Astrocyte (in vitro differentiated cells and primary cell): ENCODE results near the gene RHO. TPM values are rescaled to one million over a fixed set of nuclear protein-coding genes. Genes with fewer than 3 reads are reported as not detected.

ENCODE experiments used
- DNase-seq: peaks from one replicate; pipeline ENCODE4 v3.0.0-alpha.2; 2010; ENCODE audit warnings: low read depth
- FAIRE-seq: peaks from 2 replicates; lab custom pipeline; 2011; peaks lifted over from hg19 to GRCh38; lab: Jason Lieb, UNC
- H2AFZ ChIP-seq: 2 replicates; pipeline ENCODE4 v1.6.0; 2012; ENCODE audit warnings: low read depth, low read length, inconsistent platforms
- H3K27ac ChIP-seq: 2 replicates; pipeline ENCODE4 v1.5.1; 2011; ENCODE audit warnings: low read depth, low read length, inconsistent platforms
- H3K27me3 ChIP-seq: 2 replicates; pipeline ENCODE4 v1.6.0; 2011; ENCODE audit warnings: low read length, inconsistent platforms; ENCODE audit not compliant: insufficient read depth
- H3K36me3 ChIP-seq: 2 replicates; pipeline ENCODE4 v1.5.1; 2011; ENCODE audit warnings: low read length, inconsistent platforms; ENCODE audit not compliant: insufficient read depth
- H3K4me1 ChIP-seq: 2 replicates; pipeline ENCODE4 v1.5.1; 2011; ENCODE audit warnings: low read length, inconsistent platforms; ENCODE audit not compliant: insufficient read depth
- H3K4me2 ChIP-seq: 2 replicates; pipeline ENCODE4 v1.6.0; 2012; ENCODE audit warnings: low read length, inconsistent platforms
- H3K4me3 ChIP-seq: 2 replicates; pipeline ENCODE4 v1.5.1; 2011; ENCODE audit warnings: low read depth, mild to moderate bottlenecking, low read length, inconsistent platforms; ENCODE audit not compliant: insufficient read depth
- H3K79me2 ChIP-seq: 2 replicates; pipeline ENCODE4 v1.6.0; 2012; ENCODE audit warnings: mild to moderate bottlenecking, low read length, inconsistent platforms; ENCODE audit not compliant: insufficient read depth
- H3K9ac ChIP-seq: 2 replicates; pipeline ENCODE4 v1.6.0; 2012; ENCODE audit warnings: mild to moderate bottlenecking, low read length, inconsistent platforms
- H3K9me3 ChIP-seq: 2 replicates; pipeline ENCODE4 v1.5.1; 2012; ENCODE audit warnings: low read depth, mild to moderate bottlenecking, low read length, inconsistent platforms; ENCODE audit not compliant: insufficient read depth
- H4K20me1 ChIP-seq: 2 replicates; pipeline ENCODE4 v1.6.0; 2012; ENCODE audit warnings: low read length, inconsistent platforms; ENCODE audit not compliant: insufficient read depth
- H3K27ac Mint-ChIP-seq: one replicate; pipeline ENCODE4 v1.8.0; 2021; ENCODE audit warnings: mild to moderate bottlenecking, mixed read lengths; ENCODE audit not compliant: unreplicated experiment
- H3K27me3 Mint-ChIP-seq: one replicate; pipeline ENCODE4 v1.8.0; 2021; ENCODE audit warnings: low read depth, mixed read lengths; ENCODE audit not compliant: unreplicated experiment
- H3K36me3 Mint-ChIP-seq: one replicate; pipeline ENCODE4 v1.8.0; 2021; ENCODE audit warnings: low read depth, mixed read lengths; ENCODE audit not compliant: unreplicated experiment
- H3K4me1 Mint-ChIP-seq: one replicate; pipeline ENCODE4 v1.8.0; 2021; ENCODE audit warnings: low read depth, mixed read lengths; ENCODE audit not compliant: unreplicated experiment
- H3K4me3 Mint-ChIP-seq: one replicate; pipeline ENCODE4 v1.8.0; 2021; ENCODE audit warnings: mild to moderate bottlenecking, moderate library complexity, mixed read lengths; ENCODE audit not compliant: unreplicated experiment
- H3K9me3 Mint-ChIP-seq: one replicate; pipeline ENCODE4 v1.8.0; 2021; ENCODE audit warnings: mild to moderate bottlenecking, mixed read lengths; ENCODE audit not compliant: unreplicated experiment
- EZH2 ChIP-seq: IDR thresholded peaks from 2 replicates; pipeline ENCODE4 v1.6.1; 2012; ENCODE audit warnings: mild to moderate bottlenecking, low read length, inconsistent platforms; ENCODE audit not compliant: insufficient read depth
- total RNA-seq: library from RNA; stranded (reverse); gene quantifications from 2 replicates; pipeline ENCODE4 v1.2.1, GENCODE V29; 2021
- TF ChIP-seq, protein P1 (sequence below): IDR thresholded peaks from 2 replicates; pipeline ENCODE4 v1.5.1; 2011; ENCODE audit warnings: low read depth, mild to moderate bottlenecking, inconsistent platforms, low read length, moderate library complexity; ENCODE audit not compliant: insufficient read depth

The RHO gene
- total RNA-seq, 1 donor from 2014 or later = not detected

DNA sequence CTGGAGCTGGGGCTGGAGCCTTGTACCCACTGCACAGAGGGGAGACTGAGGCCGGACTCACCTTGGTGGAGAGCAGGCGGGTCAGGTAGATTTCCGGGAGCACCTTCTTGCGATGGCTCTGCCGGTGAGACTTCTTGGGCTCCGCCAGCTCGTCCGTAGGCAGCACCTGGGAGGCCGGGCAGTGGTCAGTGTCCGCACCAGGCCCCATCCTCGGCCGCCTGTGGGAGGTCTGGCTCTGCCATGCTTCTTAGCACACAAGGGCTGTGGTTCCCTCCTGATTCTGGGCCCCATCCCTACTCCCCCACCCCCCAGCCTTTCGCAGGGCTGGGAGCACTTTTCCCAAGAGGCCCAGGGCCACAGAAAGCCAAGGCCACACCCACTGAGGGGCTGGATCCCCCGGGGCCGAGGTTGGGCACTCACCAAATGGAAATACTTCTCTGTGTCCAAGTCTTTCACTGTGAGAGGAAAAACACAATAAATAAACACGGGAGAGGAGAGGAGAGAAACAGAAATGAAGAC lies 31.9 kb downstream of the RHO start:
- no peaks in the 10 kb centered on the region for H4K20me1 ChIP-seq
- peak overlapping the region; percentile 55 for H3K27ac Mint-ChIP-seq
- H3K4me2 ChIP-seq = peak overlapping the region; percentile 64
- H3K9me3 Mint-ChIP-seq = no peaks in the 10 kb centered on the region
- peaks cover 40% of the 10 kb centered on the region for H3K4me1 ChIP-seq
- no peaks in the 10 kb centered on the region for H3K79me2 ChIP-seq
- H2AFZ ChIP-seq = peak overlapping the region; percentile 71
- no peak for DNase-seq
- H3K4me3 ChIP-seq = no peak overlapping the region
- TF ChIP-seq, protein P1, sequence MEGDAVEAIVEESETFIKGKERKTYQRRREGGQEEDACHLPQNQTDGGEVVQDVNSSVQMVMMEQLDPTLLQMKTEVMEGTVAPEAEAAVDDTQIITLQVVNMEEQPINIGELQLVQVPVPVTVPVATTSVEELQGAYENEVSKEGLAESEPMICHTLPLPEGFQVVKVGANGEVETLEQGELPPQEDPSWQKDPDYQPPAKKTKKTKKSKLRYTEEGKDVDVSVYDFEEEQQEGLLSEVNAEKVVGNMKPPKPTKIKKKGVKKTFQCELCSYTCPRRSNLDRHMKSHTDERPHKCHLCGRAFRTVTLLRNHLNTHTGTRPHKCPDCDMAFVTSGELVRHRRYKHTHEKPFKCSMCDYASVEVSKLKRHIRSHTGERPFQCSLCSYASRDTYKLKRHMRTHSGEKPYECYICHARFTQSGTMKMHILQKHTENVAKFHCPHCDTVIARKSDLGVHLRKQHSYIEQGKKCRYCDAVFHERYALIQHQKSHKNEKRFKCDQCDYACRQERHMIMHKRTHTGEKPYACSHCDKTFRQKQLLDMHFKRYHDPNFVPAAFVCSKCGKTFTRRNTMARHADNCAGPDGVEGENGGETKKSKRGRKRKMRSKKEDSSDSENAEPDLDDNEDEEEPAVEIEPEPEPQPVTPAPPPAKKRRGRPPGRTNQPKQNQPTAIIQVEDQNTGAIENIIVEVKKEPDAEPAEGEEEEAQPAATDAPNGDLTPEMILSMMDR = no peak
- TF ChIP-seq EZH2 = no peak
- H3K27me3 Mint-ChIP-seq = no peaks in the 10 kb centered on the region
- no peak for FAIRE-seq
- H3K27me3 ChIP-seq = no peaks in the 10 kb centered on the region
- H3K4me1 Mint-ChIP-seq = peaks cover 28% of the 10 kb centered on the region
- H3K36me3 ChIP-seq = no peaks in the 10 kb centered on the region
- H3K27ac ChIP-seq = no peak overlapping the region
- peaks cover 25% of the 10 kb centered on the region for H3K36me3 Mint-ChIP-seq
- H3K9me3 ChIP-seq = no peaks in the 10 kb centered on the region
- H3K4me3 Mint-ChIP-seq = peak overlapping the region; percentile 5
- peak overlapping the region; percentile 58 for H3K9ac ChIP-seq

DNA sequence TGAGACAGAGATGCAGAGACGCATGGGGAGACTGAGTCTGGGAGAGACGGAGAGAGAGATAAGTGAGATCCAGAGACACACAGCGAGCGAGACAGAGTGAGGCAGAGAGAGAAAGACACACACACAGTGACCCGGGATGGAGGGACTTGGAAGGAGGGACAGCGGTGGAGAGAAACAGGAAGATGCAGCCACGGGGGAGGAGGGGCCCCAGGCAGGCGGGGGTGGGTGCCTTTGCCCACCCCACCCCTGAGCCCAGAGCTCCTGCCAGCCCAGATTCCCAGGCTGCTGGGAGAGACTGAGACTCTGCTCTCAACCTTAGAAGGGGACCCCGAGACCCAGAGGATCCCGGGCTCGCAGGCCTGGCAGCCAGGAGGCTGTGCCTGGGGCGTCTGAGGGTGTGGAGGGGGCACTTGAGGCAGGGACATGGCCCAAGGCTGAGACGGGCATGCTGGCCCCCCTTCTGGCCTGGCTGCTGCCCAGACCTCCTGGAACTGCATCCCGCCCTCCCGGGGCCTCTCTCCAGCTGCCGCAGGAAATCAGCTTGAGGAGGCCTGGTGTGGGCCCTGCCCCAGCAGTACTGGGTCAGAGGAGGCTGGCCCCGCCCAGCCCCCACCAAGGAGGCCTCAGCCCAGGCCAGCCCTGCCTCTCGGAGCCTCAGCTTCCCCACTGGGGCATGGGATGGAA lies 32.6 kb downstream of the RHO start:
- Mint-ChIP-seq H3K27ac (peak overlapping the region; percentile 55), H3K4me3 (peak overlapping the region; percentile 5), H3K9me3 (no peaks in the 10 kb centered on the region), H3K27me3 (no peaks in the 10 kb centered on the region), H3K36me3 (peaks cover 19% of the 10 kb centered on the region), H3K4me1 (peaks cover 28% of the 10 kb centered on the region)
- no peaks in the 10 kb centered on the region for H3K27me3 ChIP-seq
- H3K27ac ChIP-seq = peak overlapping the region; percentile 34
- H3K4me3 ChIP-seq = no peak overlapping the region
- peaks cover 40% of the 10 kb centered on the region for H3K4me1 ChIP-seq
- FAIRE-seq (no peak), DNase-seq (peak; percentile 58)
- peak overlapping the region; percentile 64 for H3K4me2 ChIP-seq
- TF ChIP-seq, protein P1 = no peak
- TF ChIP-seq EZH2 = no peak
- H4K20me1 ChIP-seq = no peaks in the 10 kb centered on the region
- peak overlapping the region; percentile 71 for H2AFZ ChIP-seq
- no peaks in the 10 kb centered on the region for H3K79me2 ChIP-seq
- peak overlapping the region; percentile 58 for H3K9ac ChIP-seq
- no peaks in the 10 kb centered on the region for H3K9me3 ChIP-seq
- H3K36me3 ChIP-seq = no peaks in the 10 kb centered on the region
